ENCODE data around the gene EPX. TPM values are rescaled to one million over a fixed set of nuclear protein-coding genes. Genes with fewer than 3 reads are reported as not detected.
A peak's percentile ranks its signal among the peaks of the same experiment; 100 is the strongest.

EPX gene
- total and polyA plus RNA-seq, 12 donors = not detected

DNA sequence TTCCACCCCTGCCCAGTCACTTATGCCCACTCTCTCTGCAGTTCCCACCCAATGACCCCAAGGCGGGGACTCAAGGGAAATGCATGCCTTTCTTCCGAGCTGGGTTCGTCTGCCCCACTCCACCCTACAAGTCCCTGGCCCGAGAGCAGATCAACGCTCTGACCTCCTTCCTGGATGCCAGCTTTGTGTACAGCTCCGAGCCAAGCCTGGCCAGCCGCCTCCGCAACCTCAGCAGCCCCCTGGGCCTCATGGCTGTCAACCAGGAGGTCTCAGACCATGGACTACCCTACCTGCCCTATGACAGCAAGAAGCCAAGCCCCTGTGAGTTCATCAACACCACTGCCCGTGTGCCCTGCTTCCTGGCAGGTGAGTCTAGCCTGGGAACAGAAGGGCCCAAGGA lies 59.6 kb downstream of the EPX start:
- no peak for TF ChIP-seq POLR2A (IDR thresholded peaks at IDR 0.05)
- TF ChIP-seq, protein P1, sequence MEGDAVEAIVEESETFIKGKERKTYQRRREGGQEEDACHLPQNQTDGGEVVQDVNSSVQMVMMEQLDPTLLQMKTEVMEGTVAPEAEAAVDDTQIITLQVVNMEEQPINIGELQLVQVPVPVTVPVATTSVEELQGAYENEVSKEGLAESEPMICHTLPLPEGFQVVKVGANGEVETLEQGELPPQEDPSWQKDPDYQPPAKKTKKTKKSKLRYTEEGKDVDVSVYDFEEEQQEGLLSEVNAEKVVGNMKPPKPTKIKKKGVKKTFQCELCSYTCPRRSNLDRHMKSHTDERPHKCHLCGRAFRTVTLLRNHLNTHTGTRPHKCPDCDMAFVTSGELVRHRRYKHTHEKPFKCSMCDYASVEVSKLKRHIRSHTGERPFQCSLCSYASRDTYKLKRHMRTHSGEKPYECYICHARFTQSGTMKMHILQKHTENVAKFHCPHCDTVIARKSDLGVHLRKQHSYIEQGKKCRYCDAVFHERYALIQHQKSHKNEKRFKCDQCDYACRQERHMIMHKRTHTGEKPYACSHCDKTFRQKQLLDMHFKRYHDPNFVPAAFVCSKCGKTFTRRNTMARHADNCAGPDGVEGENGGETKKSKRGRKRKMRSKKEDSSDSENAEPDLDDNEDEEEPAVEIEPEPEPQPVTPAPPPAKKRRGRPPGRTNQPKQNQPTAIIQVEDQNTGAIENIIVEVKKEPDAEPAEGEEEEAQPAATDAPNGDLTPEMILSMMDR (IDR thresholded peaks at IDR 0.05) = no peak
- Histone ChIP-seq H3K9me3 (replicated peaks in 1 of 3) (no peaks in the 10 kb centered on the region), H3K27me3 (peaks cover 16% of the 10 kb centered on the region), H3K4me3 (no peak overlapping the region), H3K4me1 (replicated peaks in 1 of 2) (peaks cover 5 to 7% of the 10 kb centered on the region in 2 donors), H3K27ac (no peak overlapping the region), H3K36me3 (replicated peaks in 1 of 2) (no peaks in the 10 kb centered on the region)
- 60 to 74% (median 63%) methylated on average over 2 to 9 of the region's 9 CpGs for WGBS, 4 donors
- intact Hi-C loops (cut with DNase I) = no loop called here
- peak in 1 of 7 donors; percentile 27 for DNase-seq

DNA sequence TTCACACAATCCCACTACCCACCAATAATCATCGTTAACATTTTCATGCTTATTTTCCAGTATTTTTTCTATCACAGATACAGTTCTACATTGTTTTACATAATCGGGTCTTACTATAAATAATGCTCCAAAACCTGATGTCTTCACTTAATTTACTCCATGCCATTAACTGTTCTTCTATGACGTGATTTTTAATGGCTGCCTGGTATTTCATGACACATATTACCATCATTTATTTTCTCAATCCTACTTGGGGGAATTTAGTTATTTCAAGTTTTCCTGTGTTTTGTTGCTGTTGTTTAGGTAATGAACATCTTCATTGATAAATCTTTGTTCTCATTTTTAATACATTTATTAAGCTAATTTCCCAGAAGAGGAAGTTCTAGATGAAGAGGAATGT lies 60.6 kb downstream of the EPX start:
- TF ChIP-seq, protein P1 (IDR thresholded peaks at IDR 0.05) = no peak
- no peak for TF ChIP-seq POLR2A (IDR thresholded peaks at IDR 0.05)
- DNase-seq = no peak
- Histone ChIP-seq H3K4me1 (replicated peaks in 1 of 2) (peaks cover 5 to 7% of the 10 kb centered on the region in 2 donors), H3K4me3 (no peak overlapping the region), H3K9me3 (replicated peaks in 1 of 3) (no peaks in the 10 kb centered on the region), H3K27ac (no peak overlapping the region), H3K36me3 (replicated peaks in 1 of 2) (no peaks in the 10 kb centered on the region), H3K27me3 (peaks cover 16% of the 10 kb centered on the region)
- WGBS, 4 donors = 71 to 76% (median 72%) methylated on average over 3 of the region's 3 CpGs
- intact Hi-C loops (cut with DNase I) = no loop called here

Other genes with a start within 250 kb of the EPX start
- gene CUEDC1, start 237.3 kb upstream of the EPX start, total RNA-seq = 10 to 100 TPM in 8 of 9 donors, 1 to 10 TPM in 1; 9.4 to 47.3 (median 38.0) TPM
- 10 to 100 TPM; 19.9 to 45.1 (median 40.1) TPM for gene CUEDC1, start 237.3 kb upstream of the EPX start, polyA plus RNA-seq
- gene VEZF1, start 204.5 kb upstream of the EPX start, total RNA-seq = 100 to 1,000 TPM in 1 of 9 donors, 10 to 100 TPM in 8; 40.8 to 105 (median 72.0) TPM
- gene VEZF1, start 204.5 kb upstream of the EPX start, polyA plus RNA-seq = 10 to 100 TPM; 14.1 to 58.5 (median 23.1) TPM
- 100 to 1,000 TPM; 131 to 236 (median 206) TPM for gene SRSF1, start 185.5 kb upstream of the EPX start, total RNA-seq
- gene SRSF1, start 185.5 kb upstream of the EPX start, polyA plus RNA-seq = 100 to 1,000 TPM; 105 to 276 (median 137) TPM
- gene DYNLL2, start 109.3 kb upstream of the EPX start, total RNA-seq = 100 to 1,000 TPM in 1 of 9 donors, 10 to 100 TPM in 8; 18.5 to 207 (median 46.6) TPM
- 100 to 1,000 TPM in 1 of 3 donors, 10 to 100 TPM in 2; 19.8 to 194 (median 31.0) TPM for gene DYNLL2, start 109.3 kb upstream of the EPX start, polyA plus RNA-seq
- not detected for gene OR4D1, start 44.3 kb upstream of the EPX start, total RNA-seq
- under 1 TPM in 1 of 3 donors, not detected in 2; under 0.01 TPM for gene OR4D1, start 44.3 kb upstream of the EPX start, polyA plus RNA-seq
- not detected for gene OR4D2, start 25.7 kb upstream of the EPX start, total RNA-seq
- gene OR4D2, start 25.7 kb upstream of the EPX start, polyA plus RNA-seq = not detected
- gene MKS1, start 26.5 kb downstream of the EPX start, total RNA-seq = 10 to 100 TPM in 8 of 9 donors, 1 to 10 TPM in 1; 9.1 to 21.1 (median 14.8) TPM
- gene MKS1, start 26.5 kb downstream of the EPX start, polyA plus RNA-seq = 10 to 100 TPM; 11.8 to 28.2 (median 20.7) TPM
- gene LPO, start 45.9 kb downstream of the EPX start, total RNA-seq = under 1 TPM in 1 of 9 donors, not detected in 8; 0.06 TPM
- gene LPO, start 45.9 kb downstream of the EPX start, polyA plus RNA-seq = under 1 TPM in 1 of 3 donors, not detected in 2; 0.16 TPM
- 1 to 10 TPM in 1 of 9 donors, under 1 TPM in 6, not detected in 2; 0.19 to 1.4 (median 0.40) TPM for gene MPO, start 88.2 kb downstream of the EPX start, total RNA-seq
- under 1 TPM in 2 of 3 donors, not detected in 1; 0.13 to 0.24 TPM for gene MPO, start 88.2 kb downstream of the EPX start, polyA plus RNA-seq
- gene TSPOAP1, start 136.1 kb downstream of the EPX start, total RNA-seq = 10 to 100 TPM in 7 of 9 donors, 1 to 10 TPM in 2; 7.1 to 57.8 (median 21.8) TPM
- gene TSPOAP1, start 136.1 kb downstream of the EPX start, polyA plus RNA-seq = 100 to 1,000 TPM in 1 of 3 donors, 10 to 100 TPM in 1, 1 to 10 TPM in 1; 4.7 to 140 (median 96.6) TPM
- gene SUPT4H1, start 159.5 kb downstream of the EPX start, total RNA-seq = 100 to 1,000 TPM in 3 of 9 donors, 10 to 100 TPM in 6; 65.5 to 149 (median 96.5) TPM
- gene SUPT4H1, start 159.5 kb downstream of the EPX start, polyA plus RNA-seq = 100 to 1,000 TPM in 1 of 3 donors, 10 to 100 TPM in 2; 58.6 to 178 (median 60.8) TPM
- 10 to 100 TPM; 10.5 to 30.8 (median 17.8) TPM for gene RNF43, start 224.8 kb downstream of the EPX start, total RNA-seq
- 1 to 10 TPM; 5.9 to 9.8 (median 7.5) TPM for gene RNF43, start 224.8 kb downstream of the EPX start, polyA plus RNA-seq

Data from adrenal gland (tissue), 12 donors.